Measurements from ENCODE around the gene PPP6R3.
"Not testable (repeated sequence)": the region's sequence is repeated elsewhere in the genome, so short reads cannot be mapped to it uniquely, and the experiment has no call there.

PPP6R3 gene

GRCh38 chr11:68532727-68533369 is 72.3 kb downstream of the PPP6R3 start:
- no peak for DNase-seq

- no peak for DNase-seq
Observed at GRCh38 chr11:68533945-68534344, 73.4 kb downstream of the PPP6R3 start.

- no peak for DNase-seq
Observed at GRCh38 chr11:68535098-68535497, 74.5 kb downstream of the PPP6R3 start.

- DNase-seq = no peak
Observed at GRCh38 chr11:68536706-68537105, 76.2 kb downstream of the PPP6R3 start.

GRCh38 chr11:68538025-68538424 is 77.5 kb downstream of the PPP6R3 start:
- DNase-seq = no peak

- DNase-seq = no peak
Observed at GRCh38 chr11:68539395-68539794, 78.8 kb downstream of the PPP6R3 start.

- not testable (repeated sequence) for DNase-seq
Observed at GRCh38 chr11:68540504-68540903, 80.0 kb downstream of the PPP6R3 start.

GRCh38 chr11:68541116-68541515 is 80.6 kb downstream of the PPP6R3 start:
- no peak for DNase-seq

GRCh38 chr11:68541991-68542390 is 81.4 kb downstream of the PPP6R3 start:
- no peak for DNase-seq

- DNase-seq = no peak
Observed at GRCh38 chr11:68542617-68543016, 82.1 kb downstream of the PPP6R3 start.

GRCh38 chr11:68543594-68543993 is 83.0 kb downstream of the PPP6R3 start:
- DNase-seq = no peak

GRCh38 chr11:68545347-68545746 is 84.8 kb downstream of the PPP6R3 start:
- DNase-seq = no peak

GRCh38 chr11:68545796-68546195 is 85.2 kb downstream of the PPP6R3 start:
- DNase-seq = no peak

- DNase-seq = no peak
Observed at GRCh38 chr11:68546555-68546954, 86.0 kb downstream of the PPP6R3 start.

GRCh38 chr11:68549789-68550484 is 89.4 kb downstream of the PPP6R3 start:
- no peak for DNase-seq

GRCh38 chr11:68550485-68550817 is 89.9 kb downstream of the PPP6R3 start:
- DNase-seq = no peak

GRCh38 chr11:68551223-68551622 is 90.7 kb downstream of the PPP6R3 start:
- no peak for DNase-seq

- no peak for DNase-seq
Observed at GRCh38 chr11:68551777-68552176, 91.2 kb downstream of the PPP6R3 start.

- DNase-seq = no peak
Observed at GRCh38 chr11:68552542-68552941, 92.0 kb downstream of the PPP6R3 start.

- no peak for DNase-seq
Observed at GRCh38 chr11:68560216-68560615, 99.7 kb downstream of the PPP6R3 start.

- no peak for DNase-seq
Observed at GRCh38 chr11:68563454-68563853, 102.9 kb downstream of the PPP6R3 start.

GRCh38 chr11:68564261-68564660 is 103.7 kb downstream of the PPP6R3 start:
- DNase-seq = no peak

- no peak for DNase-seq
Observed at GRCh38 chr11:68565768-68566167, 105.2 kb downstream of the PPP6R3 start.

- no peak for DNase-seq
Observed at GRCh38 chr11:68567553-68567952, 107.0 kb downstream of the PPP6R3 start.

GRCh38 chr11:68569357-68569756 is 108.8 kb downstream of the PPP6R3 start:
- DNase-seq = no peak
